Measurements from ENCODE around the gene ACTR1B. TPM values are rescaled to one million over a fixed set of nuclear protein-coding genes. Genes with fewer than 3 reads are reported as not detected.

The ACTR1B gene
- total RNA-seq, 1 donor from 2014 or later = 42.9 TPM

Small RNA genes within 50 kb of the gene (small RNA-seq; reads per million reads assigned to genes)
- not detected for gene RNU4-8P

Other genes starting within 250 kb of the ACTR1B start
- gene ANKRD36B, start 74.2 kb downstream of the ACTR1B start, total RNA-seq (ENCODE audit: low replicate concordance) = 37.7 and 61.1 TPM in 2 replicates
- 148 and 181 TPM in 2 replicates for gene COX5B, start 18.0 kb downstream of the ACTR1B start, total RNA-seq (ENCODE audit: low replicate concordance)
- 3.3 and 6.2 TPM in 2 replicates for gene C2orf92, start 5.7 kb upstream of the ACTR1B start, total RNA-seq (ENCODE audit: low replicate concordance)
- 0.37 TPM in 1 of 2 replicates, not detected in the other for gene ZAP70, start 49.5 kb upstream of the ACTR1B start, total RNA-seq (ENCODE audit: low replicate concordance)

Data from neural progenitor cell (in vitro differentiated cells).